ENCODE measurements around the gene ADAMTS9. TPM values are rescaled to one million over a fixed set of nuclear protein-coding genes. Genes with fewer than 3 reads are reported as not detected.

The ADAMTS9 gene
- total RNA-seq, 1 donor from 2014 or later = 11.7 TPM

GRCh38 chr3:64520334-64520733 is 167.5 kb downstream of the ADAMTS9 start:
- Histone ChIP-seq H3K9me3 (no peaks in the 10 kb centered on the region), H3K4me3 (no peak overlapping the region), H3K27ac (no peak overlapping the region), H3K4me1 (no peaks in the 10 kb centered on the region), H3K27me3 (ENCODE audit: low read depth) (no peaks in the 10 kb centered on the region), H3K36me3 (no peaks in the 10 kb centered on the region)
- no peak for DNase-seq
- ATAC-seq = no peak
- no peak for TF ChIP-seq CTCF (IDR thresholded peaks at IDR 0.05)
- intact Hi-C loops (cut with DNase I) = no loop called here

- H3K27ac ChIP-seq = no peak overlapping the region
- DNase-seq (no peak), ATAC-seq (no peak)
- no peaks in the 10 kb centered on the region for H3K27me3 ChIP-seq (ENCODE audit: low read depth)
- no peaks in the 10 kb centered on the region for H3K9me3 ChIP-seq
- no peak overlapping the region for H3K4me3 ChIP-seq
- intact Hi-C loops (cut with DNase I) = no loop called here
- no peaks in the 10 kb centered on the region for H3K4me1 ChIP-seq
- H3K36me3 ChIP-seq = no peaks in the 10 kb centered on the region
- no peak for TF ChIP-seq CTCF (IDR thresholded peaks at IDR 0.05)
Measured at GRCh38 chr3:64518950-64519349, 168.8 kb downstream of the ADAMTS9 start.

- H3K27me3 ChIP-seq (ENCODE audit: low read depth) = no peaks in the 10 kb centered on the region
- TF ChIP-seq CTCF (IDR thresholded peaks at IDR 0.05) = no peak
- H3K4me1 ChIP-seq = no peaks in the 10 kb centered on the region
- no peak overlapping the region for H3K27ac ChIP-seq
- H3K4me3 ChIP-seq = no peak overlapping the region
- DNase-seq (no peak), ATAC-seq (no peak)
- no peaks in the 10 kb centered on the region for H3K9me3 ChIP-seq
- no peaks in the 10 kb centered on the region for H3K36me3 ChIP-seq
- intact Hi-C loops (cut with DNase I) = no loop called here
Measured at GRCh38 chr3:64518496-64518895, 169.3 kb downstream of the ADAMTS9 start.

- Histone ChIP-seq H3K36me3 (no peaks in the 10 kb centered on the region), H3K27ac (no peak overlapping the region), H3K4me1 (no peaks in the 10 kb centered on the region), H3K9me3 (no peaks in the 10 kb centered on the region), H3K4me3 (no peak overlapping the region), H3K27me3 (ENCODE audit: low read depth) (no peaks in the 10 kb centered on the region)
- no peak for ATAC-seq
- DNase-seq = no peak
- intact Hi-C loops (cut with DNase I) = no loop called here
- no peak for TF ChIP-seq CTCF (IDR thresholded peaks at IDR 0.05)
Measured at GRCh38 chr3:64514889-64515288, 172.9 kb downstream of the ADAMTS9 start.

GRCh38 chr3:64509206-64509605 is 178.6 kb downstream of the ADAMTS9 start:
- ATAC-seq (no peak), DNase-seq (no peak)
- intact Hi-C loops (cut with DNase I) = no loop called here
- H3K4me3 ChIP-seq = no peak overlapping the region
- no peak for TF ChIP-seq CTCF (IDR thresholded peaks at IDR 0.05)
- no peaks in the 10 kb centered on the region for H3K27me3 ChIP-seq (ENCODE audit: low read depth)
- H3K9me3 ChIP-seq = no peaks in the 10 kb centered on the region
- H3K4me1 ChIP-seq = peaks cover 9% of the 10 kb centered on the region
- no peaks in the 10 kb centered on the region for H3K36me3 ChIP-seq
- H3K27ac ChIP-seq = no peak overlapping the region

- H3K4me1 ChIP-seq = peaks cover 9% of the 10 kb centered on the region
- ATAC-seq = peak in 1 of 2 donors; percentile 37
- no peaks in the 10 kb centered on the region for H3K9me3 ChIP-seq
- H3K27ac ChIP-seq = no peak overlapping the region
- H3K27me3 ChIP-seq (ENCODE audit: low read depth) = no peaks in the 10 kb centered on the region
- TF ChIP-seq CTCF (IDR thresholded peaks at IDR 0.05) = no peak
- H3K36me3 ChIP-seq = no peaks in the 10 kb centered on the region
- no peak overlapping the region for H3K4me3 ChIP-seq
- intact Hi-C loops (cut with DNase I) = no loop called here
- no peak for DNase-seq
Measured at GRCh38 chr3:64508140-64508539, 179.7 kb downstream of the ADAMTS9 start.

Data from lower lobe of right lung (tissue), 2 donors.